SK-N-SH (cell line): Measurements from ENCODE around the gene ROR2. TPM values are rescaled to one million over a fixed set of nuclear protein-coding genes. Genes with fewer than 3 reads are reported as not detected.

Source experiments
- CTCF ChIA-PET: fragments of 300-600, 350-600 bp; formaldehyde crosslinking; extraction: SDS; loops from one replicate; lab custom pipeline; 2021; lab: Yijun Ruan, JAX
- POLR2A ChIA-PET: fragments of 350-600 bp; sonication (Branson Sonifier 250); formaldehyde crosslinking; extraction: SDS; loops from one replicate; lab custom pipeline; 2020; ENCODE audit warnings: antibody characterized with exemption, inconsistent platforms; lab: Yijun Ruan, JAX
- DNase-seq: peaks from one replicate; pipeline ENCODE4 v3.0.0; 2012
- H2AFZ ChIP-seq: fragments of 200-600 bp; sonication (generic); 2 replicates; pipeline ENCODE4 v1.8.1; 2016; ENCODE audit warnings: antibody characterized with exemption, mild to moderate bottlenecking, low read depth
- H3F3A ChIP-seq: fragments of 200-600 bp; sonication (generic); replicated peaks from 2 replicates; pipeline ENCODE3; 2016; ENCODE audit warnings: antibody characterized with exemption, mild to moderate bottlenecking; ENCODE audit not compliant: insufficient read depth
- H3K27ac ChIP-seq, 2 experiments: fragments of 200-500 bp in 1 of 2; fragments of 200-600 bp in 1 of 2; sonication (Bioruptor generic) in 1 of 2; sonication (generic), shearing (Covaris generic) in 1 of 2; 2 replicates each; pipeline versions ENCODE4 v1.5.1 to v1.6.1; 2014 to 2016; ENCODE audit warnings: low read depth in 2 of 2, inconsistent platforms in 1 of 2, low read length in 1 of 2, mild to moderate bottlenecking in 1 of 2, mixed read lengths in 1 of 2
- H3K27me3 ChIP-seq: fragments of 200-600 bp; sonication (generic), shearing (Covaris generic); 2 replicates; pipeline ENCODE4 v1.6.1; 2016; ENCODE audit warnings: mixed run types; ENCODE audit not compliant: insufficient read depth
- H3K36me3 ChIP-seq, 2 experiments: fragments of 200-500 bp in 1 of 2; fragments of 200-600 bp in 1 of 2; sonication (Bioruptor generic) in 1 of 2; sonication (generic) in 1 of 2; replicated peaks in 1 of 2; 2 replicates each; pipeline versions ENCODE3 to v1.5.1; 2014 to 2016; ENCODE audit warnings: low read length in 1 of 2, mild to moderate bottlenecking in 1 of 2; ENCODE audit not compliant: insufficient read depth in 2 of 2, control insufficient read depth in 1 of 2
- H3K4me1 ChIP-seq, 2 experiments: fragments of 200-500 bp in 1 of 2; fragments of 200-600 bp in 1 of 2; sonication (Bioruptor generic) in 1 of 2; sonication (generic), shearing (Covaris generic) in 1 of 2; 2 replicates each; pipeline versions ENCODE4 v1.5.1 to v1.6.1; 2014 to 2016; ENCODE audit warnings: low read depth in 1 of 2, low read length in 1 of 2, mixed run types in 1 of 2; ENCODE audit not compliant: insufficient read depth in 2 of 2, control insufficient read depth in 1 of 2
- H3K4me2 ChIP-seq: fragments of 200-600 bp; sonication (generic), shearing (Covaris generic); 2 replicates; pipeline ENCODE4 v1.6.1; 2017; ENCODE audit warnings: mixed run types
- H3K4me3 ChIP-seq, 2 experiments: fragments of 200-500 bp in 1 of 2; fragments of 200-600 bp in 1 of 2; sonication (Bioruptor generic) in 1 of 2; sonication (generic), shearing (Covaris generic) in 1 of 2; 2 replicates each; pipeline versions ENCODE4 v1.5.1 to v1.8.1; 2014 to 2016; ENCODE audit warnings: low read depth in 2 of 2, inconsistent platforms in 1 of 2, low read length in 1 of 2, mild to moderate bottlenecking in 1 of 2, mixed read lengths in 1 of 2, moderate library complexity in 1 of 2
- H3K79me2 ChIP-seq: fragments of 200-600 bp; sonication (generic); 2 replicates; pipeline ENCODE4 v1.8.1; 2017; ENCODE audit warnings: mild to moderate bottlenecking; ENCODE audit not compliant: insufficient read depth
- H3K9ac ChIP-seq: fragments of 200-600 bp; sonication (generic); 2 replicates; pipeline ENCODE4 v1.6.1; 2017; ENCODE audit warnings: mixed run types
- H3K9me2 ChIP-seq: fragments of 200-600 bp; sonication (generic); 2 replicates; pipeline ENCODE4 v1.6.1; 2017; ENCODE audit warnings: mixed run types
- H3K9me3 ChIP-seq: fragments of 200-600 bp; sonication (generic); 2 replicates; pipeline ENCODE4 v1.6.1; 2017; ENCODE audit warnings: mixed run types, mild to moderate bottlenecking, moderate library complexity
- H4K20me1 ChIP-seq: fragments of 200-600 bp; sonication (generic); 2 replicates; pipeline ENCODE4 v1.6.1; 2017; ENCODE audit warnings: mild to moderate bottlenecking, mixed run types; ENCODE audit not compliant: insufficient read depth
- CTCF ChIP-seq: fragments of 200-600 bp; sonication (generic); IDR thresholded peaks from 2 replicates; pipeline ENCODE4 v1.6.1; 2017; ENCODE audit warnings: antibody characterized with exemption, mild to moderate bottlenecking, moderate library complexity
- ELF1 ChIP-seq: IDR thresholded peaks from 2 replicates; pipeline ENCODE4 v1.4.0; 2012
- EP300 ChIP-seq, 2 experiments: IDR thresholded peaks; 2 replicates each; pipeline versions ENCODE4 v1.4.0 to v1.6.1; 2012; ENCODE audit warnings: borderline replicate concordance in 1 of 2, low read depth in 1 of 2, low read length in 1 of 2
- FOSL2 ChIP-seq: IDR thresholded peaks from 2 replicates; pipeline ENCODE4 v1.4.0; 2012; ENCODE audit warnings: low read depth, mild to moderate bottlenecking, moderate library complexity, borderline replicate concordance
- FOXM1 ChIP-seq: IDR thresholded peaks from 2 replicates; pipeline ENCODE4 v1.4.0; 2012; ENCODE audit warnings: low read depth, mild to moderate bottlenecking
- GABPA ChIP-seq: IDR thresholded peaks from 2 replicates; pipeline ENCODE4 v1.4.0; 2012; ENCODE audit warnings: low read depth, mild to moderate bottlenecking
- GATA2 ChIP-seq: sonication (generic); formaldehyde crosslinking; IDR thresholded peaks from 2 replicates; pipeline ENCODE4 v1.5.0; 2020; ENCODE audit warnings: mild to moderate bottlenecking, missing genetic modification reagents
- MXI1 ChIP-seq: IDR thresholded peaks from 2 replicates; pipeline ENCODE4 v1.6.1; 2012; ENCODE audit warnings: mild to moderate bottlenecking, low read depth, low read length, improper control_type of control experiment
- NRF1 ChIP-seq: IDR thresholded peaks from 2 replicates; pipeline ENCODE4 v1.6.1; 2012; ENCODE audit warnings: low read depth, mild to moderate bottlenecking, low read length
- PBX3 ChIP-seq: IDR thresholded peaks from 2 replicates; pipeline ENCODE4; 2012
- RCOR1 ChIP-seq: fragments of 150-350 bp; IDR thresholded peaks from 2 replicates; pipeline ENCODE4 v1.6.1; 2017; ENCODE audit warnings: antibody characterized with exemption, low read length
- RFX5 ChIP-seq: IDR thresholded peaks from 2 replicates; pipeline ENCODE4 v1.6.1; 2012; ENCODE audit warnings: mild to moderate bottlenecking, improper control_type of control experiment, low read length
- RXRA ChIP-seq: IDR thresholded peaks from 2 replicates; pipeline ENCODE4 v1.4.0; 2012; ENCODE audit warnings: low read depth, mild to moderate bottlenecking, borderline replicate concordance
- SIN3A ChIP-seq: IDR thresholded peaks from 2 replicates; pipeline ENCODE4 v1.6.1; 2012; ENCODE audit warnings: low read depth, mild to moderate bottlenecking, low read length, moderate library complexity, borderline replicate concordance
- TAF1 ChIP-seq: IDR thresholded peaks from 2 replicates; pipeline ENCODE4 v1.6.1; 2012; ENCODE audit warnings: low read depth, mild to moderate bottlenecking, low read length, moderate library complexity, borderline replicate concordance
- TCF12 ChIP-seq: IDR thresholded peaks from 2 replicates; pipeline ENCODE4 v1.4.0; 2012
- TEAD4 ChIP-seq: IDR thresholded peaks from 2 replicates; pipeline ENCODE4 v1.4.0; 2012; ENCODE audit warnings: mild to moderate bottlenecking, borderline replicate concordance; ENCODE audit not compliant: insufficient read depth
- YY1 ChIP-seq: IDR thresholded peaks from 2 replicates; pipeline ENCODE4 v1.4.0; 2012; ENCODE audit warnings: low read depth, mild to moderate bottlenecking
- WGBS: methylation state at CpG from one replicate; pipeline ENCODE4 v1.1.6; 2017; ENCODE audit warnings: low lambda C conversion rate; 5-methylcytosine and 5-hydroxymethylcytosine counted together
- polyA plus RNA-seq, 3 experiments: library from polyadenylated mRNA; depleted of rRNA; stranded (reverse); fragments of >200 nt; gene quantifications; 2 replicates each; pipeline ENCODE4 v1.2.3, GENCODE V29; 2012
- TF ChIP-seq, protein P1 (sequence below): IDR thresholded peaks from 2 replicates; pipeline ENCODE4 v1.6.1; 2012; ENCODE audit warnings: mild to moderate bottlenecking, low read depth, low read length, moderate library complexity

The ROR2 gene
- polyA plus RNA-seq, 1 of the 3 experiments (the other 2 are of a cell fraction), result 0.43 TPM

DNA sequence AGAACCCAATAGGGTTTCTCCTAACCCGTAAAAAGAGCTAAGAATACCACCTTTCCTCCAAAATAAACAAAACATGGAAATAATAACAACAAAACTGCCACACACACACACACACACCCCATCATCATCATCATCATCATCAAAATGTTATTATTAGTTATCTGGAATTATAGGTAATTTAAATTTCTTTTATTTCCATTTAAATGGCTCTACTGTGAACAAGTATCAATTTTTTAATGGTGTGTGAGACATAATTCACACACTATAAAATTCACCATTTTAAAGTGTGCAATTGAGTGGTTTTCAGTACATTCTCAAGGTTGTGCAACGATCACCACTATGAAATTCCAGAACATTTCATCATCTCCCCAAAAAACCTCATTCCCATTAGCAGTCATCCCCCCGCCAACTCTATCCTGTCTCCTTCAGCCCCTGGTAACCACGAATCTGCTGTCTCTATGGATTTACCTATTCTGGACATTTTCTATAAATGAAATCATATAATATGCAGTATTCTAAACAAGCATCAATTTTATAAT is 172.7 kb downstream of the ROR2 start:
- Histone ChIP-seq H3K4me2 (no peak overlapping the region), H3K9me3 (no peaks in the 10 kb centered on the region), H4K20me1 (no peaks in the 10 kb centered on the region), H3K4me1 (peaks cover 0 to 30% of the 10 kb centered on the region in 2 experiments; a peak in 1 of 4 replicates)
- CTCF ChIA-PET, result interaction anchor here (0.9 to 30.4 kb wide), 12 partner anchors 9 to 175 kb away, joined by 3 to 495 read pairs (median 8); partner anchors contain the start of gene ROR2
- WGBS, result 40% methylated on average over 4 of the region's 4 CpGs
- POLR2A ChIA-PET, result no interaction called here
- no peak for TF ChIP-seq TAF1
- TF ChIP-seq NRF1, result no peak
- no peak for TF ChIP-seq TEAD4
- TF ChIP-seq EP300 (IDR thresholded peaks at IDR 0.05; ENCODE audit: borderline replicate concordance in 1 of 2, low read depth in 1 of 2, low read length in 1 of 2), result no peak
- TF ChIP-seq PBX3, result no peak
- no peak for TF ChIP-seq FOSL2
- TF ChIP-seq TCF12, result no peak
- no peak for TF ChIP-seq CTCF
- TF ChIP-seq ELF1, result no peak
- TF ChIP-seq FOXM1, result no peak
- no peak for TF ChIP-seq RCOR1
- no peak for TF ChIP-seq YY1
- no peak for TF ChIP-seq GATA2
- TF ChIP-seq SIN3A, result no peak
- no peak for TF ChIP-seq GABPA
- TF ChIP-seq, protein P1, sequence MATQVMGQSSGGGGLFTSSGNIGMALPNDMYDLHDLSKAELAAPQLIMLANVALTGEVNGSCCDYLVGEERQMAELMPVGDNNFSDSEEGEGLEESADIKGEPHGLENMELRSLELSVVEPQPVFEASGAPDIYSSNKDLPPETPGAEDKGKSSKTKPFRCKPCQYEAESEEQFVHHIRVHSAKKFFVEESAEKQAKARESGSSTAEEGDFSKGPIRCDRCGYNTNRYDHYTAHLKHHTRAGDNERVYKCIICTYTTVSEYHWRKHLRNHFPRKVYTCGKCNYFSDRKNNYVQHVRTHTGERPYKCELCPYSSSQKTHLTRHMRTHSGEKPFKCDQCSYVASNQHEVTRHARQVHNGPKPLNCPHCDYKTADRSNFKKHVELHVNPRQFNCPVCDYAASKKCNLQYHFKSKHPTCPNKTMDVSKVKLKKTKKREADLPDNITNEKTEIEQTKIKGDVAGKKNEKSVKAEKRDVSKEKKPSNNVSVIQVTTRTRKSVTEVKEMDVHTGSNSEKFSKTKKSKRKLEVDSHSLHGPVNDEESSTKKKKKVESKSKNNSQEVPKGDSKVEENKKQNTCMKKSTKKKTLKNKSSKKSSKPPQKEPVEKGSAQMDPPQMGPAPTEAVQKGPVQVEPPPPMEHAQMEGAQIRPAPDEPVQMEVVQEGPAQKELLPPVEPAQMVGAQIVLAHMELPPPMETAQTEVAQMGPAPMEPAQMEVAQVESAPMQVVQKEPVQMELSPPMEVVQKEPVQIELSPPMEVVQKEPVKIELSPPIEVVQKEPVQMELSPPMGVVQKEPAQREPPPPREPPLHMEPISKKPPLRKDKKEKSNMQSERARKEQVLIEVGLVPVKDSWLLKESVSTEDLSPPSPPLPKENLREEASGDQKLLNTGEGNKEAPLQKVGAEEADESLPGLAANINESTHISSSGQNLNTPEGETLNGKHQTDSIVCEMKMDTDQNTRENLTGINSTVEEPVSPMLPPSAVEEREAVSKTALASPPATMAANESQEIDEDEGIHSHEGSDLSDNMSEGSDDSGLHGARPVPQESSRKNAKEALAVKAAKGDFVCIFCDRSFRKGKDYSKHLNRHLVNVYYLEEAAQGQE, result no peak
- no peak for TF ChIP-seq RXRA
- TF ChIP-seq MXI1, result no peak
- no peak for TF ChIP-seq RFX5
- TF ChIP-seq, all 33 proteins: peak for 0
- no peak for DNase-seq
- H3K9me2 ChIP-seq, result no peaks in the 10 kb centered on the region
- H3K79me2 ChIP-seq, result no peaks in the 10 kb centered on the region
- H3F3A ChIP-seq, result no peaks in the 10 kb centered on the region
- no peak overlapping the region for H3K4me3 ChIP-seq
- no peaks in the 10 kb centered on the region for H3K36me3 ChIP-seq
- H2AFZ ChIP-seq, result no peak overlapping the region
- peaks cover 36% of the 10 kb centered on the region; the same call in 1 of the 2 replicates for H3K27me3 ChIP-seq
- no peak overlapping the region for H3K27ac ChIP-seq
- H3K9ac ChIP-seq, result no peak overlapping the region
